Measurements from ENCODE around the gene TTLL11. TPM values are rescaled to one million over a fixed set of nuclear protein-coding genes. Genes with fewer than 3 reads are reported as not detected.

Gene TTLL11
- total RNA-seq, 2 experiments from 2014 or later, result 0.56 to 1.4 TPM

- no peaks in the 10 kb centered on the region for H3K36me3 Mint-ChIP-seq (ENCODE audit: low read depth)
- no peak overlapping the region for H3K4me3 Mint-ChIP-seq
- H3K9me3 Mint-ChIP-seq, result no peaks in the 10 kb centered on the region
- ATAC-seq (no peak), DNase-seq (no peak)
- H3K27ac Mint-ChIP-seq, result no peak overlapping the region
- H3K4me1 Mint-ChIP-seq (ENCODE audit: low read depth), result peaks cover 25% of the 10 kb centered on the region
- peaks cover 4% of the 10 kb centered on the region for H3K27me3 Mint-ChIP-seq
- CTCF ChIA-PET, result interaction anchor here (3.8 kb wide), 1 partner anchor 9 kb away, joined by 26 read pairs; no protein-coding TSS in a partner anchor
- POLR2A ChIA-PET, result no interaction called here
- no peak for TF ChIP-seq CTCF (IDR thresholded peaks at IDR 0.05)
- intact Hi-C loops (cut with micrococcal nuclease), result no loop called here
Measured at GRCh38 chr9:122090287-122090883, 2.7 kb downstream of the TTLL11 start.

GRCh38 chr9:122088880-122089706, 4.0 kb downstream of the TTLL11 start:
- Mint-ChIP-seq H3K36me3 (ENCODE audit: low read depth) (no peaks in the 10 kb centered on the region), H3K9me3 (no peaks in the 10 kb centered on the region), H3K27me3 (no peaks in the 10 kb centered on the region), H3K4me1 (ENCODE audit: low read depth) (peaks cover 18% of the 10 kb centered on the region), H3K27ac (no peak overlapping the region), H3K4me3 (no peak overlapping the region)
- POLR2A ChIA-PET, result no interaction called here
- ATAC-seq (no peak), DNase-seq (no peak)
- CTCF ChIA-PET, result interaction anchor here (1.0 to 3.8 kb wide), 5 partner anchors 8 to 543 kb away, joined by 3 to 26 read pairs (median 4); no protein-coding TSS in a partner anchor
- intact Hi-C loops (cut with micrococcal nuclease), result no loop called here
- TF ChIP-seq CTCF (IDR thresholded peaks at IDR 0.05), result no peak

GRCh38 chr9:122087406-122088200, 5.5 kb downstream of the TTLL11 start:
- Mint-ChIP-seq H3K4me1 (ENCODE audit: low read depth) (peaks cover 20% of the 10 kb centered on the region), H3K4me3 (no peak overlapping the region), H3K27me3 (no peaks in the 10 kb centered on the region), H3K27ac (no peak overlapping the region), H3K9me3 (no peaks in the 10 kb centered on the region), H3K36me3 (ENCODE audit: low read depth) (no peaks in the 10 kb centered on the region)
- no peak for ATAC-seq
- no peak for TF ChIP-seq CTCF (IDR thresholded peaks at IDR 0.05)
- DNase-seq, result no peak
- intact Hi-C loops (cut with micrococcal nuclease), result no loop called here
- POLR2A ChIA-PET, result interaction anchor here (1.0 kb wide), 1 partner anchor 47 kb away, joined by 4 read pairs; no protein-coding TSS in a partner anchor
- CTCF ChIA-PET, result interaction anchor here (1.2 to 3.8 kb wide), 4 partner anchors 10 to 37 kb away, joined by 4 to 26 read pairs (median 6); no protein-coding TSS in a partner anchor

- H3K4me1 Mint-ChIP-seq (ENCODE audit: low read depth), result peaks cover 16% of the 10 kb centered on the region
- no peak for DNase-seq
- CTCF ChIA-PET, result interaction anchor here (1.7 to 2.1 kb wide), 2 partner anchors 13 to 36 kb away, joined by 3 to 7 read pairs; no protein-coding TSS in a partner anchor
- H3K36me3 Mint-ChIP-seq (ENCODE audit: low read depth), result no peaks in the 10 kb centered on the region
- intact Hi-C loops (cut with micrococcal nuclease), result no loop called here
- ATAC-seq, result no peak
- POLR2A ChIA-PET, result no interaction called here
- no peak for TF ChIP-seq CTCF (IDR thresholded peaks at IDR 0.05)
- H3K27ac Mint-ChIP-seq, result no peak overlapping the region
- H3K27me3 Mint-ChIP-seq, result no peaks in the 10 kb centered on the region
- no peak overlapping the region for H3K4me3 Mint-ChIP-seq
- H3K9me3 Mint-ChIP-seq, result no peaks in the 10 kb centered on the region
Measured at GRCh38 chr9:122086873-122087272, 6.2 kb downstream of the TTLL11 start.

Data from activated CD8-positive, alpha-beta T cell treated with anti-CD3 and anti-CD28 coated beads for 36 hours (primary cell).